ENCODE results near the gene NEK4.

GRCh38 chr3:52688266-52688665 is 82.5 kb downstream of the NEK4 start:
- no peak for TF ChIP-seq CTCF (tag by site-specific recombination; IDR thresholded peaks at IDR 0.05)
- TF ChIP-seq PRDM1 (tag by site-specific recombination; IDR thresholded peaks at IDR 0.05) = no peak
- no peak for TF ChIP-seq SP7 (tag by site-specific recombination; IDR thresholded peaks at IDR 0.05)
